22Rv1 (cell line): ENCODE data around the gene ARHGAP33.

Experiments
- H3K27ac ChIP-seq: fragments of 450-650 bp; 2 replicates; pipeline ENCODE4 v1.5.1; 2017
- CTCF ChIP-seq: fragments of 450-650 bp; IDR thresholded peaks from 2 replicates; pipeline ENCODE4 v1.5.1; 2017; ENCODE audit warnings: mild to moderate bottlenecking
- ZFX ChIP-seq: fragments of 450-650 bp; IDR thresholded peaks from 2 replicates; pipeline ENCODE4 v1.6.1; 2017; ENCODE audit warnings: antibody characterized with exemption, borderline replicate concordance

Gene ARHGAP33

GRCh38 chr19:35730326-35730725 lies 45.0 kb upstream of the ARHGAP33 start:
- TF ChIP-seq ZFX (no peak), CTCF (no peak)
- peak overlapping the region; percentile 63 for H3K27ac ChIP-seq

DNA sequence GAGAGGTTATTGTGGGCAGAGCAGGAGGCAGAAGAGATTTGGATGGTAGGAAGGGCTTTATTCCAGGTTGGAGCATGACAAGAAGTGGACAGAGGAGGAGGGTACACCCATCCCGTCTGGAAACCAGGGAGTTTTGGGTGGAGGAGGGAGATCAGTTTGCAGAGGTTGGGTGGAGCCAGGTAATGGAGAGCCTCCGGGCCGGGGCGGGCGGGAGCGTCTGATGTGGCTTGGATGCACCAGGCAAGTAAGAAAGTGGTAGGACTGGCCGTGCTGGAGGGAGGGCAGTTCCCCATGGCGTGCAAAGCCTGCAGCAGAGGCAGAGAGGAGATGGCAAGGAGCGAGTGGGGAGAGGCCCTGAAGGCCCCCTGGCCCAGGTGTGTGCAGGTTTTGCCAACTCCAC lies 44.0 kb upstream of the ARHGAP33 start:
- TF ChIP-seq CTCF (no peak), ZFX (no peak)
- peak overlapping the region; percentile 63 for H3K27ac ChIP-seq

- TF ChIP-seq ZFX, result no peak
- TF ChIP-seq CTCF, result no peak
- H3K27ac ChIP-seq, result peak overlapping the region; percentile 63
These were observed 43.5 kb upstream of the ARHGAP33 start for GRCh38 chr19:35731779-35732405.

DNA sequence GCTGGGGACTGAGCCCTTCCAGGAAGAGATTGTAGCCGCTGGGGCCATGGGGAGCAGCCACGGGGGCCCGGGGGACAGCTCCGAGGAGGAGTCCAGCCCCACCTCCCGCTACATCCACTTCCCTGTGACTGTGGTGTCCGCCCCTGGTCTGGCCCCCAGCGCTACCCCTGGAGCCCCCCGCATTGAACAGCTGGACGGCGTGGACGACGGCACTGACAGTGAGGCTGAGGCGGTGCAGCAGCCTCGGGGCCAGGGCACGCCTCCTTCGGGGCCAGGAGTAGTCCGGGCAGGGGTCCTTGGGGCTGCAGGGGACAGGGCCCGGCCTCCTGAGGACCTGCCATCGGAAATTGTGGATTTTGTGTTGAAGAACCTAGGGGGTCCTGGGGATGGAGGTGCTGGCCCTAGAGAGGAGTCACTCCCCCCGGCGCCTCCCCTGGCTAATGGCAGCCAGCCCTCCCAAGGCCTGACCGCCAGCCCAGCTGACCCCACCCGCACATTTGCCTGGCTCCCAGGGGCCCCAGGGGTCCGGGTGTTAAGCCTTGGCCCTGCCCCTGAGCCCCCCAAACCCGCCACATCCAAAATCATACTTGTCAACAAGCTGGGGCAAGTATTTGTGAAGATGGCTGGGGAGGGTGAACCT lies 42.7 kb upstream of the ARHGAP33 start:
- no peak for TF ChIP-seq CTCF
- TF ChIP-seq ZFX, result no peak
- H3K27ac ChIP-seq, result no peak overlapping the region

DNA sequence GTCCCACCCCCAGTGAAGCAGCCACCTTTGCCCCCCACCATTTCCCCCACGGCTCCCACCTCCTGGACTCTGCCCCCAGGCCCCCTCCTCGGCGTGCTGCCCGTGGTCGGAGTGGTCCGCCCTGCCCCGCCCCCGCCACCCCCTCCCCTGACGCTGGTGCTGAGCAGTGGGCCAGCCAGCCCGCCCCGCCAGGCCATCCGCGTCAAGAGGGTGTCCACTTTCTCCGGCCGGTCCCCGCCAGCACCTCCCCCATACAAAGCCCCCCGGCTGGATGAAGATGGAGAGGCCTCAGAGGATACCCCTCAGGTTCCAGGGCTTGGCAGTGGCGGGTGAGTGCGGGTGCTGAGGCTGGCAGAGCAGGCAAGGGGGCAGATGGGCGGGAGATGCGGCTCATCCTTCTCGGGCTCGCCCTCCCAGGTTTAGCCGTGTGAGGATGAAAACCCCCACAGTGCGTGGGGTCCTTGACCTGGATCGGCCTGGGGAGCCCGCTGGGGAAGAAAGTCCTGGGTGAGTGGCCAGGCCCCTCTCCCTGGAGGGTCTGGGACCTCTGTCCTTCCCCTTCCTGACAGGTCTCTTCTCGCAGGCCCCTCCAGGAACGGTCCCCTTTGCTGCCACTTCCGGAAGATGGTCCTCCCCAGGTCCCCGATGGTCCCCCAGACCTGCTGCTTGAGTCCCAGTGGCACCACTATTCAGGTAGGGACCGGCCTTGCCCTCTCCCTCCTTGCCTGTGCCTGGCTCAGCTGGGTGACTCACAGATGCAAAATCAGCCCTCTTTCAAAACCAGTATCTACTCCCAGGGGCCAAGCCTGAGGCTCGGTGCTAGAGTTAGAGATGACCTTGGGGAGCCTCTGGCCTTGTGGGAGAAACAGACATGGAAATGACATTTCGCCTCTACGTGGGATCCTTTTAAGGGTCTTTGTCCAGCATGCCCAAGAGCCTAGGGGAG lies 41.9 kb upstream of the ARHGAP33 start:
- TF ChIP-seq ZFX (no peak), CTCF (no peak)
- H3K27ac ChIP-seq, result no peak overlapping the region

DNA sequence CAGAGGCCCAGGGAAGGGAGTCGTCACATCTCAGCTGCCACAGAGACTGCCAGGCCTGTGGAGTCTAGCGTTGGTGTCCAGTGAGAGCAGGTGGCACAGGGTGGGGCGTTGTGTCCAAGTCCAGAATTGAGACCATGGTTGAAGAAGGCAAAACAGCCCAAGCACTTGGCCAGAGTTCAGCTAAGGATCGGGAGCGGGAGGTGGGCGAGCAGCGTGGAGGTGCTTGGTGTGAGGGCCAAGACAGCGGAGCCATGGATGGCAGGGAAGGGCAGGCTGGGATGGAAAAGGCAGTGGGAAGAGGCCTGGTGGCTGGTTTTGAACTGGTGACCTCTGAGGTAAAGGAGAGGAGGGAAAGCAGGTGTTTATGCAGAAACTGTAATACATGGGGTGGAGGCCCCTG lies 41.1 kb upstream of the ARHGAP33 start:
- no peak overlapping the region for H3K27ac ChIP-seq
- TF ChIP-seq ZFX (no peak), CTCF (no peak)
